ENCODE measurements around the gene HOOK2. TPM values are rescaled to one million over a fixed set of nuclear protein-coding genes. Genes with fewer than 3 reads are reported as not detected.

The HOOK2 gene
- total RNA-seq, 1 experiment from 2014 or later: 74.2 TPM

DNA sequence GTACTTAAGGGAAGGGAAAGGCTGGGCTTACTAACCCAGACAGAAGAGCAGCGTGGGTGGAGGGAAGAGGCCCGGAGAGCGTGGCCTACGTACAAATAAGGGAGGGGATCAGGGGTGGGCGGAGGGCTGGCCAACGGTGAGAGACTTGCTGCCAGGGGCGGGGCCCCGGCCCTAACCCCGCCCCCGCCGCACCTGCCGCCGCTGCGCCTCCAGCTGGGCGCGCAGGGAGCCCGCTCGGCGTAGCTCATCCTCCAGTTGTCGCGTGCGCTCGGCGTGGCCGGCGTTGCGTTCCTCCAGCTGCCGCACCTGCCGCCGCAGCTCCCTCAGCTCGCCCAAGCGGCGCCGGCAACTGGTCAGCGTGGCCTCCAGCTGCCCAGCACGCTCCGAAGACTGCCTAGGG, 5.7 kb downstream of the HOOK2 start:
- H3K4me1 Mint-ChIP-seq (ENCODE audit: low read depth, unreplicated experiment): peaks cover 12% of the 10 kb centered on the region
- H3K4me1 ChIP-seq: peaks cover 4% of the 10 kb centered on the region
- H3K27ac Mint-ChIP-seq (ENCODE audit: unreplicated experiment): no peak overlapping the region
- no peaks in the 10 kb centered on the region for H3K9me3 ChIP-seq
- DNase-seq: no peak
- ChIA-PET CTCF (no interaction called here), POLR2A (no interaction called here)
- intact Hi-C loops (cut with micrococcal nuclease; ENCODE audit: unreplicated experiment): no loop called here
- no peak for TF ChIP-seq CTCF (IDR thresholded peaks at IDR 0.05; ENCODE audit: insufficient read depth in 1 of 2, low read depth in 1 of 2, low read length in 1 of 2, severe bottlenecking in 1 of 2, unreplicated experiment in 1 of 2)
- BruUV-seq (replicated peaks): no TSS peak
- no peak overlapping the region for H3K4me3 ChIP-seq (ENCODE audit: low read depth, low read length)
- no peaks in the 10 kb centered on the region for H3K9me3 Mint-ChIP-seq (ENCODE audit: unreplicated experiment)
- no peaks in the 10 kb centered on the region for H3K27me3 Mint-ChIP-seq (ENCODE audit: insufficient read depth, unreplicated experiment)
- H3K36me3 Mint-ChIP-seq (ENCODE audit: insufficient read depth, unreplicated experiment): peaks cover 34% of the 10 kb centered on the region
- no peaks in the 10 kb centered on the region for H3K27me3 ChIP-seq (replicated peaks; ENCODE audit: control insufficient read depth, insufficient read depth, low read length)
- no peak overlapping the region for H3K4me3 Mint-ChIP-seq (ENCODE audit: unreplicated experiment)
- no peaks in the 10 kb centered on the region; the same call in none of the 2 replicates for H3K36me3 ChIP-seq (ENCODE audit: control insufficient read depth, insufficient read depth, low read length)

GRCh38 chr19:12767666-12768065, 7.7 kb downstream of the HOOK2 start:
- no peaks in the 10 kb centered on the region for H3K27me3 ChIP-seq (replicated peaks; ENCODE audit: control insufficient read depth, insufficient read depth, low read length)
- H3K4me3 Mint-ChIP-seq (ENCODE audit: unreplicated experiment): no peak overlapping the region
- BruUV-seq (replicated peaks): no TSS peak
- H3K27me3 Mint-ChIP-seq (ENCODE audit: insufficient read depth, unreplicated experiment): no peaks in the 10 kb centered on the region
- POLR2A ChIA-PET: interaction anchor here (1.2 kb wide), 1 partner anchor 24 kb away, joined by 3 read pairs; the partner anchor contains the start of gene JUNB
- no peaks in the 10 kb centered on the region for H3K9me3 ChIP-seq
- H3K4me1 ChIP-seq: no peaks in the 10 kb centered on the region
- CTCF ChIA-PET: interaction anchor here (0.6 kb wide), 1 partner anchor 25 kb away, joined by 3 read pairs; no protein-coding TSS in a partner anchor
- peaks cover 37% of the 10 kb centered on the region for H3K36me3 Mint-ChIP-seq (ENCODE audit: insufficient read depth, unreplicated experiment)
- intact Hi-C loops (cut with micrococcal nuclease; ENCODE audit: unreplicated experiment): no loop called here
- no peaks in the 10 kb centered on the region for H3K9me3 Mint-ChIP-seq (ENCODE audit: unreplicated experiment)
- H3K27ac Mint-ChIP-seq (ENCODE audit: unreplicated experiment): no peak overlapping the region
- H3K4me3 ChIP-seq (ENCODE audit: low read depth, low read length): no peak overlapping the region
- peaks cover 2% of the 10 kb centered on the region for H3K36me3 ChIP-seq (ENCODE audit: control insufficient read depth, insufficient read depth, low read length)
- no peak for TF ChIP-seq CTCF (IDR thresholded peaks at IDR 0.05; ENCODE audit: insufficient read depth in 1 of 2, low read depth in 1 of 2, low read length in 1 of 2, severe bottlenecking in 1 of 2, unreplicated experiment in 1 of 2)
- H3K4me1 Mint-ChIP-seq (ENCODE audit: low read depth, unreplicated experiment): no peaks in the 10 kb centered on the region
- DNase-seq: no peak

GRCh38 chr19:12767150-12767549, 8.2 kb downstream of the HOOK2 start:
- POLR2A ChIA-PET: interaction anchor here (0.7 to 1.2 kb wide), 2 partner anchors 25 to 30 kb away, joined by 3 read pairs; partner anchors contain the start of genes GET3 and JUNB
- Mint-ChIP-seq H3K4me1 (ENCODE audit: low read depth, unreplicated experiment) (no peaks in the 10 kb centered on the region), H3K9me3 (ENCODE audit: unreplicated experiment) (no peaks in the 10 kb centered on the region), H3K4me3 (ENCODE audit: unreplicated experiment) (no peak overlapping the region), H3K27ac (ENCODE audit: unreplicated experiment) (no peak overlapping the region), H3K27me3 (ENCODE audit: insufficient read depth, unreplicated experiment) (no peaks in the 10 kb centered on the region), H3K36me3 (ENCODE audit: insufficient read depth, unreplicated experiment) (peaks cover 37% of the 10 kb centered on the region)
- Histone ChIP-seq H3K36me3 (ENCODE audit: control insufficient read depth, insufficient read depth, low read length) (peaks cover 2% of the 10 kb centered on the region), H3K4me1 (no peaks in the 10 kb centered on the region), H3K4me3 (ENCODE audit: low read depth, low read length) (no peak overlapping the region), H3K9me3 (no peaks in the 10 kb centered on the region), H3K27me3 (replicated peaks; ENCODE audit: control insufficient read depth, insufficient read depth, low read length) (no peaks in the 10 kb centered on the region)
- no TSS peak for BruUV-seq (replicated peaks)
- no peak for TF ChIP-seq CTCF (IDR thresholded peaks at IDR 0.05; ENCODE audit: insufficient read depth in 1 of 2, low read depth in 1 of 2, low read length in 1 of 2, severe bottlenecking in 1 of 2, unreplicated experiment in 1 of 2)
- CTCF ChIA-PET: interaction anchor here (0.6 kb wide), 1 partner anchor 26 kb away, joined by 3 read pairs; no protein-coding TSS in a partner anchor
- intact Hi-C loops (cut with micrococcal nuclease; ENCODE audit: unreplicated experiment): no loop called here
- no peak for DNase-seq

Data from Caco-2 (cell line).